Lower lobe of right lung (tissue), 2 donors: ENCODE results near the gene NAA20. TPM values are rescaled to one million over a fixed set of nuclear protein-coding genes. Genes with fewer than 3 reads are reported as not detected.

Experiments used
- ATAC-seq, 2 donors: fragments of 200-7000 bp; cut with Tn5 transposase; one replicate each; pipeline ENCODE4 v1.9.1; 2020 to 2022; ENCODE audit warnings: mild to moderate bottlenecking in 2 of 2, moderate library complexity in 2 of 2
- DNase-seq: peaks from one replicate; pipeline ENCODE4 v3.0.0-alpha.2; 2020
- H3K27ac ChIP-seq: fragments of 200-600 bp; one replicate; pipeline ENCODE4 v1.8.0; 2022
- H3K27me3 ChIP-seq: fragments of 200-600 bp; one replicate; pipeline ENCODE4 v1.8.0; 2022; ENCODE audit warnings: low read depth
- H3K36me3 ChIP-seq: fragments of 200-600 bp; one replicate; pipeline ENCODE4 v1.8.0; 2022; ENCODE audit warnings: mild to moderate bottlenecking
- H3K4me1 ChIP-seq: fragments of 200-600 bp; one replicate; pipeline ENCODE4 v1.8.0; 2022
- H3K4me3 ChIP-seq: fragments of 200-600 bp; one replicate; pipeline ENCODE4 v1.8.0; 2022; ENCODE audit warnings: mild to moderate bottlenecking
- H3K9me3 ChIP-seq: fragments of 200-600 bp; one replicate; pipeline ENCODE4 v1.8.0; 2022
- CTCF ChIP-seq: fragments of 200-600 bp; IDR thresholded peaks from one replicate; pipeline ENCODE4 v1.8.0; 2022; ENCODE audit warnings: antibody characterized with exemption, mild to moderate bottlenecking
- intact Hi-C: fragments of 100-400 bp; cut with DNase I; formaldehyde crosslinking; loops from one replicate; pipeline ENCODE4 v1.11.0; 2022
- total RNA-seq: library from RNA; stranded (reverse); fragmentation: NEBNext Ultra II Directional; extraction: Animal tissue kit (Norgen Biotek cat#: 25700); gene quantifications from one replicate; pipeline ENCODE4 v1.2.1, GENCODE V29; 2021
- donor health status: DM: no; HTN: yes; CAD: no; lungs with severe emphysema.

NAA20 gene
- total RNA-seq, 1 donor from 2014 or later, result 69.8 TPM

- intact Hi-C loops, result no loop called here
- peaks cover 8% of the 10 kb centered on the region for H3K4me1 ChIP-seq
- ATAC-seq, result no peak
These were observed 17.3 kb downstream of the NAA20 start for GRCh38 chr20:20034486-20034885.

GRCh38 chr20:20036756-20037155 lies 19.6 kb downstream of the NAA20 start:
- Histone ChIP-seq H3K36me3 (peaks cover 100% of the 10 kb centered on the region), H3K4me1 (peaks cover 8% of the 10 kb centered on the region)

More at GRCh38 chr20:20034486-20034885, 17.3 kb downstream of the NAA20 start:
- DNase-seq, result no peak
- no peak overlapping the region for H3K4me3 ChIP-seq
- H3K27ac ChIP-seq, result no peak overlapping the region
- no peaks in the 10 kb centered on the region for H3K9me3 ChIP-seq
- peaks cover 88% of the 10 kb centered on the region for H3K36me3 ChIP-seq
- no peak for TF ChIP-seq CTCF
- no peaks in the 10 kb centered on the region for H3K27me3 ChIP-seq

GRCh38 chr20:20037960-20038359 lies 20.8 kb downstream of the NAA20 start:
- Histone ChIP-seq H3K9me3 (no peaks in the 10 kb centered on the region), H3K4me1 (peaks cover 8% of the 10 kb centered on the region), H3K4me3 (no peak overlapping the region), H3K27me3 (no peaks in the 10 kb centered on the region), H3K27ac (no peak overlapping the region), H3K36me3 (peaks cover 100% of the 10 kb centered on the region)
- ATAC-seq, result no peak
- TF ChIP-seq CTCF, result no peak
- intact Hi-C loops, result no loop called here
- DNase-seq, result no peak

More at GRCh38 chr20:20036756-20037155, 19.6 kb downstream of the NAA20 start:
- Histone ChIP-seq H3K27ac (no peak overlapping the region), H3K9me3 (no peaks in the 10 kb centered on the region), H3K4me3 (no peak overlapping the region), H3K27me3 (no peaks in the 10 kb centered on the region)
- DNase-seq, result no peak
- no peak for ATAC-seq
- intact Hi-C loops, result no loop called here
- no peak for TF ChIP-seq CTCF

GRCh38 chr20:20038586-20038985 lies 21.4 kb downstream of the NAA20 start:
- ATAC-seq (peak; percentile 32 to 65), DNase-seq (no peak)
- intact Hi-C loops, result no loop called here
- peaks cover 100% of the 10 kb centered on the region for H3K36me3 ChIP-seq
- H3K27ac ChIP-seq, result no peak overlapping the region
- no peak for TF ChIP-seq CTCF
- H3K4me1 ChIP-seq, result peaks cover 8% of the 10 kb centered on the region
- H3K4me3 ChIP-seq, result no peak overlapping the region
- H3K27me3 ChIP-seq, result no peaks in the 10 kb centered on the region
- no peaks in the 10 kb centered on the region for H3K9me3 ChIP-seq

- Histone ChIP-seq H3K27ac (no peak overlapping the region), H3K4me3 (no peak overlapping the region), H3K27me3 (no peaks in the 10 kb centered on the region), H3K4me1 (peaks cover 8% of the 10 kb centered on the region), H3K9me3 (no peaks in the 10 kb centered on the region), H3K36me3 (peaks cover 100% of the 10 kb centered on the region)
- intact Hi-C loops, result no loop called here
- TF ChIP-seq CTCF, result no peak
- ATAC-seq (no peak), DNase-seq (no peak)
These were observed 22.7 kb downstream of the NAA20 start for GRCh38 chr20:20039752-20040387.
